SK-N-SH (cell line): ENCODE measurements around the gene OR10V1. TPM values are rescaled to one million over a fixed set of nuclear protein-coding genes. Genes with fewer than 3 reads are reported as not detected.

Source experiments
- CTCF ChIA-PET: fragments of 300-600, 350-600 bp; formaldehyde crosslinking; extraction: SDS; loops from one replicate; lab custom pipeline; 2021; lab: Yijun Ruan, JAX
- POLR2A ChIA-PET: fragments of 350-600 bp; sonication (Branson Sonifier 250); formaldehyde crosslinking; extraction: SDS; loops from one replicate; lab custom pipeline; 2020; ENCODE audit warnings: antibody characterized with exemption, inconsistent platforms; lab: Yijun Ruan, JAX
- DNase-seq: peaks from one replicate; pipeline ENCODE4 v3.0.0; 2012
- H2AFZ ChIP-seq: fragments of 200-600 bp; sonication (generic); 2 replicates; pipeline ENCODE4 v1.8.1; 2016; ENCODE audit warnings: antibody characterized with exemption, mild to moderate bottlenecking, low read depth
- H3F3A ChIP-seq: fragments of 200-600 bp; sonication (generic); replicated peaks from 2 replicates; pipeline ENCODE3; 2016; ENCODE audit warnings: antibody characterized with exemption, mild to moderate bottlenecking; ENCODE audit not compliant: insufficient read depth
- H3K27ac ChIP-seq, 2 experiments: fragments of 200-500 bp in 1 of 2; fragments of 200-600 bp in 1 of 2; sonication (Bioruptor generic) in 1 of 2; sonication (generic), shearing (Covaris generic) in 1 of 2; 2 replicates each; pipeline versions ENCODE4 v1.5.1 to v1.6.1; 2014 to 2016; ENCODE audit warnings: low read depth in 2 of 2, inconsistent platforms in 1 of 2, low read length in 1 of 2, mild to moderate bottlenecking in 1 of 2, mixed read lengths in 1 of 2
- H3K27me3 ChIP-seq: fragments of 200-600 bp; sonication (generic), shearing (Covaris generic); 2 replicates; pipeline ENCODE4 v1.6.1; 2016; ENCODE audit warnings: mixed run types; ENCODE audit not compliant: insufficient read depth
- H3K36me3 ChIP-seq, 2 experiments: fragments of 200-500 bp in 1 of 2; fragments of 200-600 bp in 1 of 2; sonication (Bioruptor generic) in 1 of 2; sonication (generic) in 1 of 2; replicated peaks in 1 of 2; 2 replicates each; pipeline versions ENCODE3 to v1.5.1; 2014 to 2016; ENCODE audit warnings: low read length in 1 of 2, mild to moderate bottlenecking in 1 of 2; ENCODE audit not compliant: insufficient read depth in 2 of 2, control insufficient read depth in 1 of 2
- H3K4me1 ChIP-seq, 2 experiments: fragments of 200-500 bp in 1 of 2; fragments of 200-600 bp in 1 of 2; sonication (Bioruptor generic) in 1 of 2; sonication (generic), shearing (Covaris generic) in 1 of 2; 2 replicates each; pipeline versions ENCODE4 v1.5.1 to v1.6.1; 2014 to 2016; ENCODE audit warnings: low read depth in 1 of 2, low read length in 1 of 2, mixed run types in 1 of 2; ENCODE audit not compliant: insufficient read depth in 2 of 2, control insufficient read depth in 1 of 2
- H3K4me2 ChIP-seq: fragments of 200-600 bp; sonication (generic), shearing (Covaris generic); 2 replicates; pipeline ENCODE4 v1.6.1; 2017; ENCODE audit warnings: mixed run types
- H3K4me3 ChIP-seq, 2 experiments: fragments of 200-500 bp in 1 of 2; fragments of 200-600 bp in 1 of 2; sonication (Bioruptor generic) in 1 of 2; sonication (generic), shearing (Covaris generic) in 1 of 2; 2 replicates each; pipeline versions ENCODE4 v1.5.1 to v1.8.1; 2014 to 2016; ENCODE audit warnings: low read depth in 2 of 2, inconsistent platforms in 1 of 2, low read length in 1 of 2, mild to moderate bottlenecking in 1 of 2, mixed read lengths in 1 of 2, moderate library complexity in 1 of 2
- H3K79me2 ChIP-seq: fragments of 200-600 bp; sonication (generic); 2 replicates; pipeline ENCODE4 v1.8.1; 2017; ENCODE audit warnings: mild to moderate bottlenecking; ENCODE audit not compliant: insufficient read depth
- H3K9ac ChIP-seq: fragments of 200-600 bp; sonication (generic); 2 replicates; pipeline ENCODE4 v1.6.1; 2017; ENCODE audit warnings: mixed run types
- H3K9me2 ChIP-seq: fragments of 200-600 bp; sonication (generic); 2 replicates; pipeline ENCODE4 v1.6.1; 2017; ENCODE audit warnings: mixed run types
- H3K9me3 ChIP-seq: fragments of 200-600 bp; sonication (generic); 2 replicates; pipeline ENCODE4 v1.6.1; 2017; ENCODE audit warnings: mixed run types, mild to moderate bottlenecking, moderate library complexity
- H4K20me1 ChIP-seq: fragments of 200-600 bp; sonication (generic); 2 replicates; pipeline ENCODE4 v1.6.1; 2017; ENCODE audit warnings: mild to moderate bottlenecking, mixed run types; ENCODE audit not compliant: insufficient read depth
- ELF1 ChIP-seq: IDR thresholded peaks from 2 replicates; pipeline ENCODE4 v1.4.0; 2012
- EZH2phosphoT487 ChIP-seq: fragments of 200-600 bp; sonication (generic); IDR thresholded peaks from 2 replicates; pipeline ENCODE4 v1.6.1; 2017; ENCODE audit warnings: low read depth, mixed run types, mild to moderate bottlenecking, antibody characterized with exemption, moderate library complexity, borderline replicate concordance
- FOXJ3 ChIP-seq: sonication (generic); formaldehyde crosslinking; IDR thresholded peaks from 2 replicates; pipeline ENCODE4 v1.5.1; 2020; ENCODE audit warnings: mild to moderate bottlenecking, missing genetic modification reagents
- GABPA ChIP-seq: IDR thresholded peaks from 2 replicates; pipeline ENCODE4 v1.4.0; 2012; ENCODE audit warnings: low read depth, mild to moderate bottlenecking
- GATA2 ChIP-seq: sonication (generic); formaldehyde crosslinking; IDR thresholded peaks from 2 replicates; pipeline ENCODE4 v1.5.0; 2020; ENCODE audit warnings: mild to moderate bottlenecking, missing genetic modification reagents
- JUND ChIP-seq: IDR thresholded peaks from 2 replicates; pipeline ENCODE4 v1.4.0; 2012
- MEF2A ChIP-seq: IDR thresholded peaks from 2 replicates; pipeline ENCODE4 v1.4.0; 2012; ENCODE audit warnings: low read depth, borderline replicate concordance
- MXI1 ChIP-seq: IDR thresholded peaks from 2 replicates; pipeline ENCODE4 v1.6.1; 2012; ENCODE audit warnings: mild to moderate bottlenecking, low read depth, low read length, improper control_type of control experiment
- POLR2AphosphoS5 ChIP-seq: IDR thresholded peaks from 2 replicates; pipeline ENCODE4 v1.6.1; 2012; ENCODE audit warnings: low read depth, low read length
- RAD21 ChIP-seq: IDR thresholded peaks from 2 replicates; pipeline ENCODE4 v1.6.1; 2012; ENCODE audit warnings: mild to moderate bottlenecking, low read length
- RCOR1 ChIP-seq: fragments of 150-350 bp; IDR thresholded peaks from 2 replicates; pipeline ENCODE4 v1.6.1; 2017; ENCODE audit warnings: antibody characterized with exemption, low read length
- RFX5 ChIP-seq: IDR thresholded peaks from 2 replicates; pipeline ENCODE4 v1.6.1; 2012; ENCODE audit warnings: mild to moderate bottlenecking, improper control_type of control experiment, low read length
- TAF1 ChIP-seq: IDR thresholded peaks from 2 replicates; pipeline ENCODE4 v1.6.1; 2012; ENCODE audit warnings: low read depth, mild to moderate bottlenecking, low read length, moderate library complexity, borderline replicate concordance
- TCF12 ChIP-seq: IDR thresholded peaks from 2 replicates; pipeline ENCODE4 v1.4.0; 2012
- ZBTB33 ChIP-seq: IDR thresholded peaks from 2 replicates; pipeline ENCODE4 v1.4.0; 2012; ENCODE audit warnings: low read depth, borderline replicate concordance
- WGBS: methylation state at CpG from one replicate; pipeline ENCODE4 v1.1.6; 2017; ENCODE audit warnings: low lambda C conversion rate; 5-methylcytosine and 5-hydroxymethylcytosine counted together
- polyA plus RNA-seq, 3 experiments: library from polyadenylated mRNA; depleted of rRNA; stranded (reverse); fragments of >200 nt; gene quantifications; 2 replicates each; pipeline ENCODE4 v1.2.3, GENCODE V29; 2012
- TF ChIP-seq, protein P1 (sequence below): IDR thresholded peaks from 2 replicates; pipeline ENCODE4 v1.4.0; 2012; ENCODE audit warnings: low read depth
- TF ChIP-seq, protein P2 (sequence below): IDR thresholded peaks from 2 replicates; pipeline ENCODE4 v1.6.1; 2012; ENCODE audit warnings: mild to moderate bottlenecking, low read depth, low read length, moderate library complexity
- TF ChIP-seq, protein P3 (sequence below): fragments of 150-350 bp; IDR thresholded peaks from 2 replicates; pipeline ENCODE4 v1.6.1; 2017; ENCODE audit warnings: antibody characterized with exemption, low read length, low read depth, borderline replicate concordance

OR10V1 gene
- polyA plus RNA-seq, 1 of the 3 experiments (the other 2 are of a cell fraction), result not detected

GRCh38 chr11:59671471-59671870 is 42.2 kb downstream of the OR10V1 start:
- ChIA-PET CTCF (interaction anchor here (0.7 to 2.7 kb wide), 4 partner anchors 8 to 134 kb away, joined by 3 to 8 read pairs (median 4); no protein-coding TSS in a partner anchor), POLR2A (no interaction called here)
- 92% methylated on average over 11 of the region's 11 CpGs for WGBS
- H3K4me2 ChIP-seq, result no peak overlapping the region
- H4K20me1 ChIP-seq, result peaks cover 13% of the 10 kb centered on the region; the same call in 1 of the 2 replicates
- no peak overlapping the region for H3K4me3 ChIP-seq
- TF ChIP-seq, protein P1, sequence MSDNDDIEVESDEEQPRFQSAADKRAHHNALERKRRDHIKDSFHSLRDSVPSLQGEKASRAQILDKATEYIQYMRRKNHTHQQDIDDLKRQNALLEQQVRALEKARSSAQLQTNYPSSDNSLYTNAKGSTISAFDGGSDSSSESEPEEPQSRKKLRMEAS, result no peak
- TF ChIP-seq RCOR1 (no peak), EZH2phosphoT487 (no peak), TAF1 (no peak), ZBTB33 (no peak), FOXJ3 (no peak), ELF1 (no peak), TCF12 (no peak), MXI1 (no peak), GABPA (no peak), RAD21 (no peak), RFX5 (no peak), GATA2 (no peak), MEF2A (no peak), JUND (no peak), POLR2AphosphoS5 (no peak)
- TF ChIP-seq, protein P2, sequence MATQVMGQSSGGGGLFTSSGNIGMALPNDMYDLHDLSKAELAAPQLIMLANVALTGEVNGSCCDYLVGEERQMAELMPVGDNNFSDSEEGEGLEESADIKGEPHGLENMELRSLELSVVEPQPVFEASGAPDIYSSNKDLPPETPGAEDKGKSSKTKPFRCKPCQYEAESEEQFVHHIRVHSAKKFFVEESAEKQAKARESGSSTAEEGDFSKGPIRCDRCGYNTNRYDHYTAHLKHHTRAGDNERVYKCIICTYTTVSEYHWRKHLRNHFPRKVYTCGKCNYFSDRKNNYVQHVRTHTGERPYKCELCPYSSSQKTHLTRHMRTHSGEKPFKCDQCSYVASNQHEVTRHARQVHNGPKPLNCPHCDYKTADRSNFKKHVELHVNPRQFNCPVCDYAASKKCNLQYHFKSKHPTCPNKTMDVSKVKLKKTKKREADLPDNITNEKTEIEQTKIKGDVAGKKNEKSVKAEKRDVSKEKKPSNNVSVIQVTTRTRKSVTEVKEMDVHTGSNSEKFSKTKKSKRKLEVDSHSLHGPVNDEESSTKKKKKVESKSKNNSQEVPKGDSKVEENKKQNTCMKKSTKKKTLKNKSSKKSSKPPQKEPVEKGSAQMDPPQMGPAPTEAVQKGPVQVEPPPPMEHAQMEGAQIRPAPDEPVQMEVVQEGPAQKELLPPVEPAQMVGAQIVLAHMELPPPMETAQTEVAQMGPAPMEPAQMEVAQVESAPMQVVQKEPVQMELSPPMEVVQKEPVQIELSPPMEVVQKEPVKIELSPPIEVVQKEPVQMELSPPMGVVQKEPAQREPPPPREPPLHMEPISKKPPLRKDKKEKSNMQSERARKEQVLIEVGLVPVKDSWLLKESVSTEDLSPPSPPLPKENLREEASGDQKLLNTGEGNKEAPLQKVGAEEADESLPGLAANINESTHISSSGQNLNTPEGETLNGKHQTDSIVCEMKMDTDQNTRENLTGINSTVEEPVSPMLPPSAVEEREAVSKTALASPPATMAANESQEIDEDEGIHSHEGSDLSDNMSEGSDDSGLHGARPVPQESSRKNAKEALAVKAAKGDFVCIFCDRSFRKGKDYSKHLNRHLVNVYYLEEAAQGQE, result no peak
- TF ChIP-seq, protein P3, sequence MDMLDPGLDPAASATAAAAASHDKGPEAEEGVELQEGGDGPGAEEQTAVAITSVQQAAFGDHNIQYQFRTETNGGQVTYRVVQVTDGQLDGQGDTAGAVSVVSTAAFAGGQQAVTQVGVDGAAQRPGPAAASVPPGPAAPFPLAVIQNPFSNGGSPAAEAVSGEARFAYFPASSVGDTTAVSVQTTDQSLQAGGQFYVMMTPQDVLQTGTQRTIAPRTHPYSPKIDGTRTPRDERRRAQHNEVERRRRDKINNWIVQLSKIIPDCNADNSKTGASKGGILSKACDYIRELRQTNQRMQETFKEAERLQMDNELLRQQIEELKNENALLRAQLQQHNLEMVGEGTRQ, result no peak
- peaks cover 22% of the 10 kb centered on the region for H3K79me2 ChIP-seq
- H3K9me2 ChIP-seq, result no peaks in the 10 kb centered on the region
- no peaks in the 10 kb centered on the region for H3F3A ChIP-seq
- H3K9ac ChIP-seq, result no peak overlapping the region
- DNase-seq, result no peak
- peaks cover 13 to 14% of the 10 kb centered on the region in 2 experiments; a peak in 3 of 4 replicates for H3K4me1 ChIP-seq
- H3K27me3 ChIP-seq, result no peaks in the 10 kb centered on the region
- no peak overlapping the region for H3K27ac ChIP-seq
- no peaks in the 10 kb centered on the region for H3K9me3 ChIP-seq
- no peak overlapping the region for H2AFZ ChIP-seq
- H3K36me3 ChIP-seq, result peaks cover 4 to 7% of the 10 kb centered on the region in 2 experiments
